ENCODE data around the gene GNG2.

DNA sequence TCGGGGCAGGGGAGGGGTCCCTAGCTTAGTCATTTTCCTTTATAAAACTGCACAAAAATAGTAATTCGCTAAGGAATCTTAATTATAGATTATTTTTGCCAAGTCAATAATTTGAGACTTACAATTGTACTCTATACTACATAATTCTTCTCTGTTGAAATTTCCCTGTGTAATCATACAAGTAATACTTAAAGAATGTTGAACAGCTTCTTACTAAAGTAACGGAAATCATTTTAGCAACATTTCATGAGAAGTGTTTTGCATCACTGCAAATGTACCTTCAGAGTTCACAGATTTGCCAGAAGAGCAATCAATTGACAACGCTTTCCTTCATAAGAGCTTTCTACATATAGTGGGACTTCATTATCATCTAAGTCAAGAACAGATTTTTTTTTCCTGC, 7.9 kb upstream of the GNG2 start:
- TF ChIP-seq SUZ12 (IDR thresholded peaks at IDR 0.05; ENCODE audit: extremely low read depth, insufficient read depth, insufficient read length): no peak
- no peak for TF ChIP-seq ZNF274 (IDR thresholded peaks at IDR 0.05; ENCODE audit: low read depth, low read length)
